B cell (primary cell): Measurements from ENCODE around the gene NID1. TPM values are rescaled to one million over a fixed set of nuclear protein-coding genes. Genes with fewer than 3 reads are reported as not detected.
A peak's percentile ranks its signal among the peaks of the same experiment; 100 is the strongest.

Source experiments
- ATAC-seq: fragments of 200-7000 bp; cut with Tn5 transposase; one replicate; pipeline ENCODE4 v1.10.0; 2021; ENCODE audit warnings: low read depth, mild to moderate bottlenecking, moderate number of reproducible peaks, moderate library complexity
- CTCF ChIA-PET: fragments of 350-600 bp; sonication (Branson Sonifier 250); formaldehyde crosslinking; loops from one replicate; lab custom pipeline; 2021; ENCODE audit warnings: antibody characterized with exemption, inconsistent platforms; lab: Charles Lee
- POLR2A ChIA-PET: fragments of 350-600 bp; sonication (Branson Sonifier 250); formaldehyde crosslinking; loops from one replicate; lab custom pipeline; 2021; ENCODE audit warnings: antibody characterized with exemption; lab: Charles Lee
- DNase-seq: peaks from one replicate; pipeline ENCODE4 v3.0.0; 2013
- H2AFZ ChIP-seq: 2 replicates; pipeline ENCODE4 v1.6.1; 2012; ENCODE audit warnings: mild to moderate bottlenecking, low read depth, low read length; ENCODE audit not compliant: insufficient read depth, poor library complexity, severe bottlenecking
- H3K27ac ChIP-seq, 2 donors: 1 replicate in 1 of 2; 2 replicates in 1 of 2; pipeline ENCODE4 v1.5.1; 2012 to 2013; ENCODE audit warnings: low read length in 2 of 2, mild to moderate bottlenecking in 2 of 2, moderate library complexity in 1 of 2
- H3K27me3 ChIP-seq, 4 experiments: fragments of 200-600 bp in 1 of 4; sonication (generic) in 1 of 4; replicated peaks in 1 of 4; 1 replicate in 2 of 4; 2 replicates in 2 of 4; pipeline versions ENCODE4 v1.6.1 to v1.7.0; 2013 to 2016; ENCODE audit warnings: low read length in 3 of 4, mild to moderate bottlenecking in 2 of 4, mixed read lengths in 1 of 4, moderate library complexity in 1 of 4; ENCODE audit not compliant: insufficient read depth in 4 of 4, control insufficient read depth in 3 of 4; ENCODE audit errors: control extremely low read depth in 1 of 4
- H3K36me3 ChIP-seq, 2 experiments: replicated peaks in 1 of 2; 1 replicate in 1 of 2; 2 replicates in 1 of 2; pipeline versions ENCODE4 v1.6.1 to v1.7.1; 2013; ENCODE audit warnings: low read length in 1 of 2; ENCODE audit not compliant: insufficient read depth in 2 of 2, control insufficient read depth in 1 of 2; ENCODE audit errors: control extremely low read depth in 1 of 2, extremely low read depth in 1 of 2
- H3K4me1 ChIP-seq, 2 donors: fragments of 200-600 bp in 1 of 2; sonication (generic) in 1 of 2; 1 replicate in 1 of 2; 2 replicates in 1 of 2; pipeline versions ENCODE4 v1.5.1 to v1.6.1; 2013 to 2017; ENCODE audit warnings: low read length in 2 of 2; ENCODE audit not compliant: control insufficient read depth in 2 of 2, insufficient read depth in 2 of 2
- H3K4me2 ChIP-seq: replicated peaks from 2 replicates; pipeline ENCODE3; 2012; ENCODE audit warnings: mild to moderate bottlenecking, low read depth, low read length; ENCODE audit not compliant: poor library complexity, severe bottlenecking
- H3K4me3 ChIP-seq, 5 experiments: fragments of 200-600 bp in 1 of 5; sonication (generic) in 1 of 5; 1 replicate in 3 of 5; 2 replicates in 2 of 5; pipeline versions ENCODE4 v1.5.1 to v1.7.0; 2011 to 2016; ENCODE audit warnings: low read length in 4 of 5, mild to moderate bottlenecking in 4 of 5, low read depth in 2 of 5, control low read depth in 1 of 5, moderate library complexity in 1 of 5; ENCODE audit not compliant: insufficient read depth in 1 of 5; ENCODE audit errors: control extremely low read depth in 1 of 5, extremely low read depth in 1 of 5
- H3K79me2 ChIP-seq: fragments of 200-600 bp; sonication (generic); one replicate; pipeline ENCODE4 v1.6.0; 2016; ENCODE audit warnings: low read length; ENCODE audit not compliant: control insufficient read depth, insufficient read depth
- H3K9ac ChIP-seq: fragments of 200-600 bp; sonication (generic); 2 replicates; pipeline ENCODE4 v1.6.1; 2017; ENCODE audit warnings: mild to moderate bottlenecking, low read length, moderate library complexity
- H3K9me3 ChIP-seq, 3 donors: one replicate each; pipeline versions ENCODE4 v1.6.1 to v1.7.1; 2013; ENCODE audit warnings: low read length in 2 of 3; ENCODE audit not compliant: control insufficient read depth in 2 of 3, insufficient read depth in 1 of 3; ENCODE audit errors: control extremely low read depth in 1 of 3
- H4K20me1 ChIP-seq: 2 replicates; pipeline ENCODE4 v1.6.0; 2012; ENCODE audit warnings: mild to moderate bottlenecking, low read length; ENCODE audit not compliant: insufficient read depth, control insufficient read depth, poor library complexity, severe bottlenecking
- H3K27ac Mint-ChIP-seq: one replicate; pipeline ENCODE4 v1.8.0; 2021; ENCODE audit warnings: mixed read lengths
- H3K27me3 Mint-ChIP-seq: one replicate; pipeline ENCODE4 v1.8.0; 2021; ENCODE audit warnings: mixed read lengths
- H3K4me1 Mint-ChIP-seq: one replicate; pipeline ENCODE4 v1.8.0; 2021; ENCODE audit warnings: mixed read lengths
- H3K4me3 Mint-ChIP-seq: one replicate; pipeline ENCODE4 v1.8.0; 2021; ENCODE audit warnings: mixed read lengths
- H3K9me3 Mint-ChIP-seq: one replicate; pipeline ENCODE4 v1.8.0; 2022; ENCODE audit warnings: mixed read lengths; ENCODE audit not compliant: insufficient read depth
- EZH2 ChIP-seq: IDR thresholded peaks from 2 replicates; pipeline ENCODE4 v1.6.1; 2012; ENCODE audit warnings: borderline replicate concordance, low read depth, mild to moderate bottlenecking, moderate library complexity, low read length; ENCODE audit not compliant: insufficient read depth, poor library complexity, severe bottlenecking
- WGBS: methylation state at CpG from one replicate; pipeline ENCODE4 v1.1.5; 2013; ENCODE audit warnings: missing lambda C conversion rate; ENCODE audit not compliant: insufficient coverage; 5-methylcytosine and 5-hydroxymethylcytosine counted together
- intact Hi-C: fragments of 100-400 bp; cut with micrococcal nuclease; formaldehyde crosslinking; loops from one replicate; pipeline ENCODE4 v1.10.0; 2022
- polyA plus RNA-seq: library from polyadenylated mRNA; depleted of rRNA; stranded (reverse); fragments of >200 nt; gene quantifications from 2 replicates; pipeline ENCODE4 v1.2.3, GENCODE V29; 2012
- total RNA-seq, 2 donors: library from RNA; stranded (reverse); fragments of 120-200 nt in 1 of 2; gene quantifications; 1 replicate in 1 of 2; 2 replicates in 1 of 2; pipeline versions ENCODE4 v1.2.3 to v1.2.4, GENCODE V29; 2013 to 2022
- TF ChIP-seq, protein P1 (sequence below): fragments of 200-600 bp; IDR thresholded peaks from one replicate; pipeline ENCODE4 v1.8.0; 2022; ENCODE audit warnings: antibody characterized with exemption, mild to moderate bottlenecking

The NID1 gene
- total and polyA plus RNA-seq, 2 donors (not counting 1 experiment from before 2014, with no cell fraction given), result 0.06 TPM; not detected in 1

DNA sequence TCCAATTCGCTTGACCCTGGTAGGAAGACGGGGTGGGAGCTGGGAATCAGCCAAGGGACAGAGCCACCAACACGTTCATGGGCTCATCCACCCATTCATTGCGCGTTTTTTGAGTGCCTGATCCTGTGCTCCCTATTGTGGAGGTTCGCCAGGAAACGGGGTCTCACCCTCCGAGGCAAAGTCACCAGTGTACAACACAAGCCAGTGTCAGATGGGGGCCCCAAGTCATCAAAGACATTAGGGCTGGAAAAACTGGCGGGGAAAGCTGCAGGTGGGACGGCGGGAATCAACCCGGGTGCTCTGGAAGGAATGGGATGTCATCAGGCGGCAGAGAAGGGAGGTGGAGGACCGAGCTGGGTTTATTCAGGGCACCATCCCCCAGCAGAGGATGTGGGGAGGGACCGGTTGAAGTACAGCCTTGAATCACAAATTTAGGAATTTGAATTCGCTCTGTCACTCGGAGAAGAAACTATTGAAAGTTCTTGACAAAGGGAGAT lies 667 bp upstream of the NID1 start:
- peaks cover 27% of the 10 kb centered on the region for H3K27me3 Mint-ChIP-seq
- no peaks in the 10 kb centered on the region for H3K9me3 Mint-ChIP-seq
- H3K79me2 ChIP-seq, result no peaks in the 10 kb centered on the region
- H3K4me1 ChIP-seq, result peaks cover 38% of the 10 kb centered on the region in 2 donors
- no peak for DNase-seq
- H3K4me3 ChIP-seq, result peak overlapping the region in 4 of 5 experiments; percentile 40 to 68 (median 58)
- peaks cover 30% of the 10 kb centered on the region for H3K4me1 Mint-ChIP-seq
- no peak for TF ChIP-seq EZH2
- TF ChIP-seq, protein P1, sequence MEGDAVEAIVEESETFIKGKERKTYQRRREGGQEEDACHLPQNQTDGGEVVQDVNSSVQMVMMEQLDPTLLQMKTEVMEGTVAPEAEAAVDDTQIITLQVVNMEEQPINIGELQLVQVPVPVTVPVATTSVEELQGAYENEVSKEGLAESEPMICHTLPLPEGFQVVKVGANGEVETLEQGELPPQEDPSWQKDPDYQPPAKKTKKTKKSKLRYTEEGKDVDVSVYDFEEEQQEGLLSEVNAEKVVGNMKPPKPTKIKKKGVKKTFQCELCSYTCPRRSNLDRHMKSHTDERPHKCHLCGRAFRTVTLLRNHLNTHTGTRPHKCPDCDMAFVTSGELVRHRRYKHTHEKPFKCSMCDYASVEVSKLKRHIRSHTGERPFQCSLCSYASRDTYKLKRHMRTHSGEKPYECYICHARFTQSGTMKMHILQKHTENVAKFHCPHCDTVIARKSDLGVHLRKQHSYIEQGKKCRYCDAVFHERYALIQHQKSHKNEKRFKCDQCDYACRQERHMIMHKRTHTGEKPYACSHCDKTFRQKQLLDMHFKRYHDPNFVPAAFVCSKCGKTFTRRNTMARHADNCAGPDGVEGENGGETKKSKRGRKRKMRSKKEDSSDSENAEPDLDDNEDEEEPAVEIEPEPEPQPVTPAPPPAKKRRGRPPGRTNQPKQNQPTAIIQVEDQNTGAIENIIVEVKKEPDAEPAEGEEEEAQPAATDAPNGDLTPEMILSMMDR, result no peak
- peak overlapping the region; percentile 75 for H3K4me3 Mint-ChIP-seq
- H3K27me3 ChIP-seq, result peaks cover 0 to 35% (median 15%) of the 10 kb centered on the region in 4 experiments
- no peak overlapping the region for H3K27ac ChIP-seq
- no peak for ATAC-seq
- H3K36me3 ChIP-seq, result no peaks in the 10 kb centered on the region
- H4K20me1 ChIP-seq, result no peaks in the 10 kb centered on the region
- H3K27ac Mint-ChIP-seq, result peak overlapping the region; percentile 10
- peak overlapping the region; percentile 77 for H2AFZ ChIP-seq
- H3K9ac ChIP-seq, result peak overlapping the region; percentile 64
- intact Hi-C loops, result loop anchor here (5.0 to 10.0 kb wide), 2 partner anchors 91 to 198 kb away; partner anchors contain the start of gene LYST
- 55% methylated on average over 17 of the region's 17 CpGs for WGBS
- H3K4me2 ChIP-seq, result peak overlapping the region; percentile 90
- POLR2A ChIA-PET, result no interaction called here
- H3K9me3 ChIP-seq, result peaks cover 1 to 21% (median 2%) of the 10 kb centered on the region in 3 donors
- CTCF ChIA-PET, result no interaction called here

DNA sequence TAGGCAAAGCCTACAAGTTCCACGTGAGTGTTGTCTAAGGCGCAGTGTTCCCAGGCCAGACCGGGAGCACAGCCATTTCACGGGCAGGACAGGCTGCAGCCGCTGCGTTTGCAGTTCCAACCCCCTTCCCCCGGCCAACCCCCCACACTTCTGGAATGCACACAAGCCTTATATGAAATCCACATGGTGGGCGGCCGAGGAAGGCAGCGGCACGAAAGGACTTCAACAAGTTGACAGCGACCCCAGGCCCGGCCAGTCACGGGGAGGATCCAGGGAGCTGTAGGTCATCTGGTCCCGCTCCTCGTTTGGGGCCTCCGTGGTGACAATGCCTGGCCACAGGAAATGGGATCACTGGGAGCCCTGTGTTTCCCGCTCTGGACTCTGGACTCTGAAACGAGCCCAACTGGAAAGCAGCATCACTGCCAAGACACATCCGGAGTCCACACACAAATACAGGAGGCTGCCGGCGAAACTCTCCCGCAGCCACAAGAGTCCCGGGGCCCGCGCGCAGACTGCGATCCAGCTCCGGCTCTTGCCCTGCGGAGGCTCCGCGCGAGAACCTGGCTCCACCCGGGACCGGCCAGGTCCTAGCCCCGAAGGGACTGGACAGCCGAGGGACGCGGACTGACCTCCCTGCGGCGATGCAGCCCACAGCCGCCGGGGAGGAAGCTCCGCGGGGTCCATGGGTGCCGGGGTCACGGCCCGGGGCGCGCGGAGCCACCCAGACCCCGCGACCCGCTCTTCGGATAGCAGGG lies 794 bp downstream of the NID1 start:
- Mint-ChIP-seq H3K4me3 (peak overlapping the region; percentile 48), H3K27me3 (peaks cover 31% of the 10 kb centered on the region), H3K27ac (no peak overlapping the region), H3K4me1 (peaks cover 30% of the 10 kb centered on the region), H3K9me3 (no peaks in the 10 kb centered on the region)
- TF ChIP-seq EZH2, result no peak
- TF ChIP-seq, protein P1, result no peak
- Histone ChIP-seq H3K4me2 (peak overlapping the region; percentile 90), H3K4me1 (peaks cover 38% of the 10 kb centered on the region in 2 donors), H3K27ac (no peak overlapping the region), H3K9me3 (peaks cover 0 to 21% (median 0%) of the 10 kb centered on the region in 3 donors), H2AFZ (peak overlapping the region; percentile 77), H3K36me3 (no peaks in the 10 kb centered on the region), H3K27me3 (peaks cover 0 to 37% (median 15%) of the 10 kb centered on the region in 4 experiments), H4K20me1 (no peaks in the 10 kb centered on the region), H3K4me3 (peak overlapping the region in 4 of 5 experiments; percentile 32 to 68 (median 58)), H3K79me2 (no peaks in the 10 kb centered on the region), H3K9ac (peak overlapping the region; percentile 64)
- POLR2A ChIA-PET, result no interaction called here
- DNase-seq (peak; percentile 56), ATAC-seq (no peak)
- WGBS, result 9% methylated on average over 55 of the region's 55 CpGs
- intact Hi-C loops, result loop anchor here (10.0 kb wide), 1 partner anchor 89 kb away; no protein-coding TSS in a partner anchor
- CTCF ChIA-PET, result no interaction called here
